PC-9 (cell line): ENCODE results near the gene TUBGCP6. TPM values are rescaled to one million over a fixed set of nuclear protein-coding genes. Genes with fewer than 3 reads are reported as not detected.

ENCODE experiments used
- BruUV-seq: library from RNA; stranded (reverse); fragments of 400-500 nt; replicated peaks from 2 replicates; lab custom pipeline; 2021; lab: Mats Ljungman, UMichigan
- CTCF ChIA-PET: fragments of 300-600 bp; sonication (Branson Sonifier 250); formaldehyde crosslinking; loops from one replicate; lab custom pipeline; 2022; ENCODE audit warnings: antibody characterized with exemption; lab: Charles Lee
- POLR2A ChIA-PET: fragments of 300-600 bp; sonication (Branson Sonifier 250); formaldehyde crosslinking; loops from one replicate; lab custom pipeline; 2022; ENCODE audit warnings: antibody characterized with exemption; ENCODE audit not compliant: unreplicated experiment; lab: Charles Lee
- DNase-seq, 2 experiments: peaks; one replicate each; pipeline versions ENCODE4 v3.0.0 to v3.0.0-alpha.2; 2015 to 2022; ENCODE audit warnings: mixed read lengths in 1 of 2
- H2AFZ ChIP-seq: fragments of 200-600 bp; sonication (generic); 2 replicates; pipeline ENCODE4 v1.8.1; 2017; ENCODE audit warnings: antibody characterized with exemption
- H3F3A ChIP-seq: fragments of 200-600 bp; sonication (generic); 2 replicates; pipeline ENCODE4 v1.8.1; 2017; ENCODE audit warnings: antibody characterized with exemption, mild to moderate bottlenecking, low read depth; ENCODE audit not compliant: insufficient read depth
- H3K27ac ChIP-seq: fragments of 200-600 bp; sonication (generic); 2 replicates; pipeline ENCODE4 v1.6.1; 2016; ENCODE audit warnings: mixed run types
- H3K27me3 ChIP-seq: fragments of 200-600 bp; sonication (generic); 2 replicates; pipeline ENCODE4 v1.6.1; 2016; ENCODE audit warnings: low read depth, mixed run types; ENCODE audit not compliant: insufficient read depth
- H3K36me3 ChIP-seq: fragments of 200-600 bp; sonication (generic); 2 replicates; pipeline ENCODE4 v1.6.1; 2016; ENCODE audit warnings: low read depth, mixed run types
- H3K4me1 ChIP-seq: fragments of 200-600 bp; sonication (generic); replicated peaks from 2 replicates; pipeline ENCODE4 v1.6.1; 2016; ENCODE audit warnings: mixed run types; ENCODE audit not compliant: insufficient read depth
- H3K4me2 ChIP-seq: fragments of 200-600 bp; sonication (generic); 2 replicates; pipeline ENCODE4 v1.6.1; 2017; ENCODE audit warnings: mixed run types
- H3K4me3 ChIP-seq: fragments of 200-600 bp; sonication (generic); 2 replicates; pipeline ENCODE4 v1.6.1; 2016; ENCODE audit warnings: mixed run types
- H3K79me2 ChIP-seq: fragments of 200-600 bp; sonication (generic); 2 replicates; pipeline ENCODE4 v1.6.1; 2017; ENCODE audit warnings: low read depth, mixed run types
- H3K9me2 ChIP-seq: fragments of 200-600 bp; sonication (generic); 2 replicates; pipeline ENCODE4 v1.8.1; 2017; ENCODE audit warnings: mild to moderate bottlenecking; ENCODE audit not compliant: insufficient read depth
- H3K9me3 ChIP-seq: fragments of 200-600 bp; sonication (generic); 2 replicates; pipeline ENCODE4 v1.8.1; 2016; ENCODE audit warnings: low read depth; ENCODE audit not compliant: insufficient read depth
- H4K20me1 ChIP-seq: fragments of 200-600 bp; sonication (generic); 2 replicates; pipeline ENCODE4 v1.8.1; 2017; ENCODE audit not compliant: insufficient read depth
- CTCF ChIP-seq: fragments of 200-600 bp; sonication (generic); conservative IDR thresholded peaks from 2 replicates; pipeline ENCODE4 v1.6.1; 2017; ENCODE audit warnings: mixed run types, antibody characterized with exemption, mild to moderate bottlenecking, moderate library complexity
- EZH2 ChIP-seq: fragments of 200-600 bp; sonication (generic); IDR thresholded peaks from 2 replicates; pipeline ENCODE4 v1.8.0; 2017; ENCODE audit warnings: antibody characterized with exemption, low read depth
- intact Hi-C: fragments of 100-400 bp; cut with micrococcal nuclease; formaldehyde crosslinking; loops from one replicate; pipeline ENCODE4 v1.10.0; 2022; ENCODE audit not compliant: unreplicated experiment
- total RNA-seq: library from RNA; stranded (reverse); gene quantifications from 2 replicates; pipeline ENCODE4 v1.2.3, GENCODE V29; 2021

The TUBGCP6 gene
- total RNA-seq, 1 experiment from 2014 or later: 31.3 TPM

GRCh38 chr22:50293441-50294318 lies 48.9 kb upstream of the TUBGCP6 start:
- Histone ChIP-seq H2AFZ (no peak overlapping the region; the same call in 1 of the 2 replicates), H3K4me1 (peaks cover 58% of the 10 kb centered on the region)
- intact Hi-C loops: loop anchor here (1.0 kb wide), 3 partner anchors 11 to 33 kb away; no protein-coding TSS in a partner anchor

DNA sequence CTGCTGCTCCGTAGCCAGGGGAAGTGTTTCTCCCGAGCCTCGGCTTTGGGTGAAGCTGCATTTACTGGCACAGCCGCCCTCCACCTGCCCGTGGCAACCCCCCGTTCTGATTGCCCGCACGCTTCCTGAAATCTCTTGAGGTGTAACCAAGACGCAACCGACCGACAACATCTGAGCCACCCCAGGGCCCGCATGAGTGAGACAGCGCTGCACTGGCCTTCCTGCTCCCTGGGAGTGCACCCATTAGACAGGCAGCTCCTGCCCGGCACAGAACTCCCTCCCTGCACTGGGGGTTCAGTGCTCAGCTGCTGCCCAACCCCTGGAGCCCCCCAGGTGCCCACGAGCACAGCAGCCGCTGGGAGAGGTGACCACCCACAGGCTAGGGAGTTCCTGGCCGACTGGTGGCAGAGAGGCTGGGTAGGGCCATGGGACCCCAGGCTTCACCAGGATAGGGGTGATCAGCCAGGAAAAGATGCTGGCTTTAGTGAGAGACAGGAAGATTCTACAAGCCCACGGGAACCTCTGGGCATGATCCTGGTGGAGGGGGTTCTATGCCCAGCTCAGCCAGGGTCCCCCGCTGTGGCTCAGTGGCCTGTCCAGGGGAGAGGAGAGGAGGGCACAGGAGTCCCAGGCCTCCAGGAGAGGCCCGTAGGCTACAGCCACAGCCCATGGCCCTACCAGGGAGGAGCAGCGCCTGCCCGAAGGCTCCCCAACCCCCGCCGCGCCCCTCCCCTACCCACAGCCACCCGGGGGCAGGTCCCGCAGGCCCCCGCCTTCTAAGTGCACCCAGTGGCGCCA lies 48.0 kb upstream of the TUBGCP6 start:
- DNase-seq: no peak
- ChIA-PET CTCF (interaction anchor here (0.5 to 1.0 kb wide), 3 partner anchors 11 to 47 kb away, joined by 4 to 8 read pairs (median 4); no protein-coding TSS in a partner anchor), POLR2A (interaction anchor here (0.6 to 1.8 kb wide), 3 partner anchors 11 to 15 kb away, joined by 12 to 27 read pairs (median 13); partner anchors contain the start of gene PLXNB2)
- Histone ChIP-seq H3K4me1 (peaks cover 54% of the 10 kb centered on the region), H4K20me1 (peaks cover 83% of the 10 kb centered on the region), H3K27ac (peak overlapping the region; percentile 87), H3K27me3 (no peaks in the 10 kb centered on the region), H3K4me2 (peak overlapping the region; percentile 87), H3K4me3 (peak overlapping the region; percentile 54), H3K9me2 (no peaks in the 10 kb centered on the region), H3F3A (peaks cover 65% of the 10 kb centered on the region), H3K79me2 (peaks cover 93% of the 10 kb centered on the region), H2AFZ (no peak overlapping the region), H3K36me3 (peaks cover 40% of the 10 kb centered on the region; the same call in 1 of the 2 replicates), H3K9me3 (no peaks in the 10 kb centered on the region)
- no peak for TF ChIP-seq CTCF
- TF ChIP-seq EZH2: no peak
- no TSS peak for BruUV-seq
- intact Hi-C loops: loop anchor here (1.0 kb wide), 3 partner anchors 11 to 33 kb away; no protein-coding TSS in a partner anchor

More at GRCh38 chr22:50293441-50294318, 48.9 kb upstream of the TUBGCP6 start:
- Histone ChIP-seq H3F3A (peaks cover 64% of the 10 kb centered on the region), H3K27ac (peak overlapping the region; percentile 87), H3K9me3 (no peaks in the 10 kb centered on the region), H3K36me3 (peaks cover 31% of the 10 kb centered on the region; the same call in 1 of the 2 replicates), H3K4me3 (peak overlapping the region; percentile 54), H3K4me2 (peak overlapping the region; percentile 87), H3K27me3 (no peaks in the 10 kb centered on the region), H3K9me2 (no peaks in the 10 kb centered on the region), H4K20me1 (peaks cover 83% of the 10 kb centered on the region), H3K79me2 (peaks cover 93% of the 10 kb centered on the region)
- ChIA-PET POLR2A (interaction anchor here (0.5 to 1.8 kb wide), 5 partner anchors 10 to 214 kb away, joined by 9 to 27 read pairs (median 13); partner anchors contain the start of genes NCAPH2 and PLXNB2), CTCF (interaction anchor here (0.5 to 1.7 kb wide), 5 partner anchors 10 to 48 kb away, joined by 3 to 8 read pairs (median 4); no protein-coding TSS in a partner anchor)
- DNase-seq: peak; percentile 96 to 98
- TF ChIP-seq CTCF (peak; percentile 30; the same call in 1 of the 2 replicates), EZH2 (no peak)
- no TSS peak for BruUV-seq
